Effector CD8-positive, alpha-beta T cell (primary cell): Measurements from ENCODE around the gene MAP4K2.

ENCODE experiments used
- DNase-seq: peaks from one replicate; lab custom pipeline; 2025; lab: John Stamatoyannopoulos, UW

Gene MAP4K2

DNA sequence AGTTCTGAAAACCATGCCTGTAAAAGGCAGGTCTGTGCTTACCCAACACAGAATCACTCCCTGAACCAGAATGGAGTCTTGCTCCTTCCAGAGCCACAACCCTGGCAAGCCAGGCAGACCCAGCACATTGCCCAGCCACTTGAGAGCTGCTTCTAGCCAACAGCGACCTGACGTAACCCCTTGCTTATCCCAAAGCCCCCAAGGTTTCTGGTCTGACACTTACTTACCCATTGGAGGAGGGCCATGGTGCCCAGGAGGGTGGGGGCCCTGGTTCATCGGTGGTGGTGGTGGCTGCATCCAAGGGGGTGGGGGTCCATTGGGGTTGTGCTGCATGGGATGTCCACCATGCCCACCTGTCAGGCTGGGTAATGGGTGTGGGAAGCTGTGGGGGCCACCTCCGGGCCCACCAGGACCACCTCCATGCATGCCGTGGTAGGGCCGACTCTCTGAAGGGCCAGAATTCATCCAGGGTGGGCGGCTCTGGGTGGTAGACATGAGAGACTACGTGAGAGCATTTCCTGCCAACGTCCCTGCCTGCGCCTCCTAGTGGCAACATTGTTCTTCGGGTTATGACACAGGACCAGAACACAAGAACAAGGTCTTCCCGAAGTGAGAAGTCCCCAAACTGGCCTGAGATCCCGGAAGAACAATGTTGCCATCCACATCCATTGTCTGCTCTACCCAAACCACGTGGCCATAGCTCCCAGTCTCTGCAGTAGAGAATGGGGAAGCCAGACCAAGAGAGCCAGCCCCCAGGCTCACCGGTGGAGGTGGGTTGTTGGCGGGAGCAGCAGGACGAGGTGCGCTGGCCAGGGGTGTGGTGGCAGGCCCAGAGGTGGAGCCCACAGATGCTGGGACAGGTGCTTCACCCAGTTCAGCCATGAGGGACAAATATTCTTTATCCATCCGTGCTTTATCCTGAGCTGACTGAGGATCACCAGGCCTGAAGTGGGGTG, 35.4 kb downstream of the MAP4K2 start:
- DNase-seq = peak; percentile 79

DNA sequence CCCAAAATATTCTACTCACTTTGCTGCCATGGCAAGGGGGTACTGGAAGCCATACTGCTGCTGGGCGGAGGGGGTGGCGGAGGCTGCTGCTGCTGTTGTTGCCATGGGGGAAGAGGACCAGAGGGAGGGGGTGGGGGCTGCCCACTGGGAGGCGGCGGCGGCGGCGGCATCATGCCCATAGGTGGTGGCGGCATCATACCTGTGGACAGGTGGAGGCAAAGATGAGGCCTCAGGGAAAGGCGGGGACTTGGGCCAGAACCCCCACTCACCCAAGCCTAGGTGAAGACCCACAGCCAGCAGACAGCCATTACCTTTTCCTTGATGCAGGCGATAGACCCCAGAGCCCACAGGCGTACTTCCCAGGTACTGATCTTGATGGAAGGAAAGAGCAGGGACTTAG, 36.1 kb downstream of the MAP4K2 start:
- no peak for DNase-seq

DNA sequence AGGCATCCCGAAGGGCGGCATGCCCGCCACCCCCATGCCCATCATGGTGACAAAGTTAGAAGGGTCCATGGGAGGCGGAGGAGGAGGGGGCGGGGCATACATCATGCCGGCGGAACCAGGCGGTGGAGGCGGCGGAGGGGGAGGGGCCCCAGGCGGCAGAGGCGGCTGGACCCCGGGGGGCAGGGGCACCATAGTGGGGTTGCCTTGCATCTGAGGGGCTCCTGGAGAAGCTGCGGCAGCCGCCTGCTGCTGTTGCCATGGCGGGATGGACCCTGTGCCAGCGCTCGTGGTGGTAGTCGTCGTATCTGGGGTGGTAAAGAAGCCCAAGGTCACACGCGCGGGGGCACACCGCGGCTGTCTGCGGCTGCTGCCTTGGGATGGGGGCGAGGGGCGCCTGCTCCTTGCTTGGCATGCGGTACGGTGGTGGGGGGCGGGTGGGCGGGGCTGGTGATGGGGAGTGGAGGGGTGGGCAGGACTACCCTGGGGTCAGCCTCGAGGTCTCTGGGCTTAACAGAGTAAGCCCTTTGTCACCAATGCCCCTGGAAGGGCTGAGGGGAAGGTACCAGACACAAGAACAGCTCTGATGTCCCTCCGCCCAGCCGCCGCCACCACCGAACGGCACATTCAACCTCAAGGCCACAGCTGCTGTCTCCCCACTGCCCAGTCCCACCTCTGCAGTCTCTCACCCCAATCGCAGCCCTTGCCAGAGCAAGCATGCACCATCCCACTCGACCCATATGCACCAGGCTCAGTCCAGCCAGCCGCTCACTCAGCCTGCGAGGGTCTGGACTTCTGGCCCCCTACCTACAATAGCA, 37.0 kb downstream of the MAP4K2 start:
- DNase-seq = no peak

DNA sequence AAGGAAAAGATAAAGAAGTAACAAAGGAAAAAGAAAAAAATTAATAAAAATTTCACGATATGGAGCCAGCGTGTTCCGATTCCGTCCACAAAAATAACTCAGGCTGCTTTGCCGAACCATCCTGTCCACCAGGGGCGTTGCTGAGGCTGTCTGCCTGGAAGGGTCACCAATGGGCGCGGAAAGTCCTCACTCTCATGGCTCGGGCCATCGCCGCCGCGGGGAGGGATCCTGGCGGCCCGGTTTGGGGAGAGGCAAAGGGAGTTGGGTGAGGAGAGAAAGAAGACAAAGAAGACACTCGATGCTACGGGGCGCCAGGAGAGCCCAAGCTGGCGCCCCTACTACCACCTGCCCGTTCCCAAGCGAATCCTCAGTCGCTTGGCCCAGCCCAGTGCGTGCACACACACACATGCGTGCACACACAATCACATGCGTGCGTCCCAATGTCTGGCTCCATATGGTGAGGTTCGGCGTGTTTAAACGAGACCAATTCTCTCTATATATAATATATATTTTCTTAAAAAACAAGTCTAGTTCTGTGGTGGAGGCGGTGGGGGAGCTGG, 37.6 kb downstream of the MAP4K2 start:
- no peak for DNase-seq

DNA sequence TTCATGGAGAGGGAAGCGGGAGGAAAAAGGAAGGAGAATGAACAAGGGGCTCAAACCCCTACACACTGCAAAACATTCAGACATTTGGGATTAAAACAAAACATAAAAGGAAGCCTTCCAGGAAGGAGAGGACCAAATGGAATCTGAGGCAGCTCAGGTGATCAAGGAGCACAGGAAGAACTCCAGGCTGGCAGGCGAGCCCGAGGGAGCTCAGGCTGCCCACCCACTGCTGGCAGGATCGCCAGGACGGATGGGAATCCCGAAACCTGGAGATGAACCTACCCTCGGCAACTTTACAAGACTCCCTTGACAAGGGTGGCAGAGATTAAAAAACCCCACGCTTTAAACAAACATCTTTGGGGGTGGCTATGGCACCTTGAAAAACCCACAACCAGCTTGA, 38.3 kb downstream of the MAP4K2 start:
- no peak for DNase-seq

DNA sequence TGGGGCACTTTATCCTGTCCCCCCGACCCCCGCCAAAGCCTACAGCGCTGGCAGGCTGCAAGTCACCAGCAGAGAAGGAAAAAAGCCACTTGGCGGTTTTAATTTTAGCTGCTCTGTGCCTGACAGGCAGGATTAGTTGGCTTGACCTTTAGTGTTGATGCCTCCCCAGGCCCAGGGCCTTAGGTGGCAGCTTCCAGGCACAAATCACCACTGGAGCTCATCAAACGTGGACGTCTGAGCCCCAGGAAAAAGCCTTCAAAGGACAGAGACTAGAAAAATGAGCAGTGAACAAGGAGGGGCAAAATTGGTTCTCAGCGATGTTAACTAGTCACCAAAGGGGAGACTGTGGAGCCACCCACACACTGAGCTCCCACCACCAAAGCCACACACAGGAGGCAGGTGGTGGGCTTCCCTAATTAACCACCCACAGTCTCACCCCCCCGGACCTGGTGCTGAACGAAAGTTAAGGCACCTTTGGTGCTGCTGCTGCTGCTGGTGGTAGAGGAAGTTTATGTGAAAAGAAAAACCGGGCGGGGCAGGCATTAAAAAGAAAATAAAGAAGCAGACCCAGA, 38.9 kb downstream of the MAP4K2 start:
- peak; percentile 58 for DNase-seq

DNA sequence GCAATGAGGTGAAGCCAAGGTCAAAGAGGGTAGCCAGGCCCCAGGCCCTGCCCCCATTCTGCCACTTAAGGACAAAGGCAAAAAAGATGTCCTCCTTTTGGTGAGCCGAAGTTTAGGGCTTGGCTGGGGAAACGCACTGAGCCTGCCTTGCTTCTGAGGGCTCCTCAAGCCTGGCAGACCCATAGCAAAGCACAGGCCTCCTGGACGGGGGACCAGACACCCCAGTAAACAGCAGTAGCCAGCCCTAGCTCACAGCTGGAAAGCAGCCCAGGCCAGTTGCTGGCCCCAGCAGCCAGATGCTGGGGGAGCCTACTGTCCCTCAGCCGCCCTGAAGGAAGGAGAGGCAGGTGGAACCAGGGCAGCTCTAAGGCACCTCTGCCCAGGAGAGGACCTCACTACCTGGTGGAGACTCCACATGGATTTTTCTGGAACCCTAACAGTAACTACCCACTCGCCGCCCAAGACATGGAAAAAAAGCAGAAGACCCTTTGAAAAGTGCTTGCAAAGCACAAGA, 39.4 kb downstream of the MAP4K2 start:
- no peak for DNase-seq

DNA sequence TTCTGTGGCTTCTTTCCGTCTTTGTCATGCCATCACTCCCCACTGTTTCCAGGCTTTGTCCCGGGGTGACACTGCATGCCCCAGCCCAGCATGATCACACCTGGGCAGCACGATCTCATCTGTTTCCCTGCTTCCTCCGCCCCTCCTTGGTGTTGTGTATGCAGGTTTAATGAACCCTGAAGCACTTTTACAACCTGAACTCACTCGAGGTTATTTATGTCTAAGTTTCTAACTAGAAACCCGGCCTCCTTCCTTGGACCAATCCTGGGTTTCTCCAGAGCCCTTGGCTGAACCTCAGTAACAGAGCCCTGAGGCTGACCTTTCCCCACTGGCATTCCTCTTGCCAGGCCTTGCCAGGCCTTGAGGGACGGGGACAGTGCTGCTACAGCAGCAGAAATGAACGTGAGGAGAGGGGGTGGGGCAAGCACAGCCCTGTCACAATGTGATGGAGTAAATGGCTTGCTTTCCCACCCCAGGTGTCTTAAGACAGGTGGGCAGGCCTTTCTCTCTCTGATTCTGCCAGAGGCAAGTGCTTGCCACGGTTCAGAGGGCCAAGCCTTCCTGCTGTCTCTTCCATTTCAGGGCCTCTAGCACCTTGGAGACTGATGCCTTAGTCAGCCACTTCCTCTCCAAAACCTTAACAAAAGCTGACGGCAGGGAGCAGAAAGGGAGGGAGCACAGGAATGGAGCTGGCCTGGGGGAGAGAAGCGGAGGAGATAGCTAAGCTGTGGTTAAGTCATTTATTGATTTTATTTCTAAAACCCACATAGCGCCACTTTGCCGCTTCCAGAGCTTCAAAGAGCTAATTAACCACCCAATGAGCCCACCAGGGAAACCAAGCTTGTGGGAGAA, 40.1 kb downstream of the MAP4K2 start:
- no peak for DNase-seq

DNA sequence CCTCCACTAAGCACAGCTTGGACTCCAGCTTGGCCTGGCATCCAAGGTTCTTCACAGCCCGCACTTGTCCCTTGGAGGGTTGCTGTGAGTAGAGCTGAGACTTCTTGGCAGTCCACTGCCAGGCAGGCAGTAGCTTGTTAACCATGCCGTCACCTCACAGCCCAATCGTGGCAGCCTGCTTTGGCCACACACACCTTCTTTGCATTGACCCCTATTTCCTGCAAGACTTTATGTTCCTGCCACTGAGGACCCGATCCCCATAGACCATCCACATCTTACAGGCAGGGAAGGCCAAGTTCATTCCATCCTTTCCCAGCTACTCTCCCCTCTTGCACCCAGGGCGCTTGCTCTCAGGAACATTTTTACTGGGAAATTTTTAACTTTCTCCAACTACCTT, 40.7 kb downstream of the MAP4K2 start:
- DNase-seq = no peak

DNA sequence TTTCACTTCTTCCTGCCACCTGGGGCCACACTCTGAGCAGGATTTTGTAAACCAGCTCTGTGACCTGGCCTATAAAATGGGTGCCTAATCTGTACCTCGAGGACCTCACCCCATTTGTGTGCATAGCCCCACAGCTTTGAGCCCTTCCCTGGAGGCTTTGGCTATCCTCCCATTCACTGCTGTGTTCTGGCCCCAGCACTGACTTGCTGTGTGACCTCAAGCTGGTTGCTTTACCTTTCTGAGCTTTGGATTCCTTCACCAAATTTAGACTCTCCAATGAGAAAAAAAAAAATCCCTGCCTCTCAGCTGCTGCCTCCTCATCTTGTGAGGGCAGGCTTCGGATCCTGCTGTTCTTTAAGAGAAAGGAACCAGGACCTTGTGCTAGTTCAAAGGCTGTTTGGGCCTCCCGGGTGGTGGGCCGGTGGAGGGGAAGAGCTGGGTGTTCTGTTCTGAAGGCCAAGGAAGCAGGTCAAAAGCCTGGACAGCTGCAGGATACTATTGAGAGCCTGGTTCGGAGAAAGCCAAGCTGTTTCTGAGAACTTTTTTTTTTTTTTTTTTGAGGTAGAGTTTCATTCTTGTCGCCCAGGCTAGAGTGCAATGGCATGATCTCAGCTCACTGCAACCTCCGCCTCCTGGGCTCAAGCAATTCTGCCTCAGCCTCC, 42.1 kb downstream of the MAP4K2 start:
- DNase-seq = no peak

DNA sequence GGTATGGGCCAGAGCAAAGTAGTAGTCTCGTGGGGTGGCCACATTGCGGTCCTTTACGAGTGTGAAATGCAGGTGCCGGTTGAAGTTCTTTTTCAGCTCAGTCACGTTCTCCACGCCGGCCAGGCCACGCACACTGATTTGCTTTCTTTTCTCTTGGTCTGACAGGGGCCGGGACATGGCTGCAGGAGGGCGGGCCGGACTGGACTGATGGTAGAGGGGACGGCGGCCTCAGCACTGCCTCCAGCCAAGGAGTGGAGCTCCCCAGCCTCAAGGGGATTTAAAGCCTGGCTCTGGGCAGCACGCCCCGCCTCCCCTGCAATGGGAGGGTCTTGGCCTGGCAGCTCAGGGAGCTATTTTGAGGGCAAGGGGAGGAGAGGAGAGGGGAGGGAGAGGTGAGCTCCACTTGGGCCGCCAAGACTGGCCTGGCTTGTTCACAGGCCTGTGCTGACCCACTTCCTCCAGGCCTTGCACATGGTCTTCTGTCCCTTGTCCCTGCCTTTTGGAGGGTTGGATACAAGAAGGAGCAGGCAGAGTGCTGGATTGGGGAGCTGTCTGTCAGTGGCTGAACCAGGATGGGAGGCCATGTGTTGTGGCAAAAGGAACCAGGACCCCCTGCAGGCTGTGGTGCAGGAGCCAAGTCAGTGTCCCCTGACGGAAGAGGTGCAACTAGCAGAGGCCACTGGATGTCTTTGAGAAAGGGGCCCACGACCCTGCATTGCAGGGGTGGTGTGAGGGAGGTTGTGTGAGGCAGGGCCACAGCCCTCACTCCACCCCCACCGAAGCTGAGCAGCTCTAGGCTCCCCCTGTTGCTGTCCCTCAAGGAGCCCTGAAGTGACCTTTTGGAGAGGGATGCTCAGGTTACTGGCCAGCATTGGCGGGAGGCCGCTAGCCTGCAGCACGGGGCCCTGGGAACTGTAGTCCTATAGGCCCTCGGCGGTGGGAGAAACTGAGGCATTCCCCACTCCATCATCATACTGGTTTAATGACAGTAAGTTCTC, 43.0 kb downstream of the MAP4K2 start, which contains the start of gene PYGM:
Gene PYGM (minus strand): TSS at position 253 of the 998 bp plus-strand sequence. CDS start 76 bp downstream, at position 177.
- no peak for DNase-seq

DNA sequence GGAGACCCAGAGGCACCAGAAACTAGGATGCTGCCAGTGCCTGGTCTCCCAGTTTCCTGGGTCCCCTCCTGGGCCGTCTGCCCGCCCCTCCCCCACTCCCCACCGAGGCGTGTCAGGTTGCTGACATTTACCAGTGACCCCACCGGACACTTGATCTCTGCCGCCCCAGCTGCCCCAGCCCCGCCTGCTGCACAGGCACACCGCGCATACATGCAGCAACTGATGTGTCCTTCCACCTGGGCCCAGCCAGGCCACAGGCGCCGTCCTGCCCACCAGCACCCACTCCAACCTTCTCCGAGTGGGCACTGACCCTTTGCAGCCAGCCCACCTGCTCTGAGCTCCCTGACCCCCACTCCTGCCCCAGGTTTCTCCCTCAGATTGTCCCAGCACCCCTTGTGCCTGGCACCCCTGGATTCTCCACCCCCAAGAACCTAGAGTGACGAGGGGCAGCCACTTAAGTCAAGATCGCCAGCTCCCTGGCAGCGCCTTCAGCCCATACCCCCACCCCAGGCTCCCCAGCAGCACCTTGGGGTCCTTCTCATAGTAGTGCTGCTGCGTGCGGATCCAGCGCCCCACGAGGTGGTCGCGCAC, 43.8 kb downstream of the MAP4K2 start:
- no peak for DNase-seq

DNA sequence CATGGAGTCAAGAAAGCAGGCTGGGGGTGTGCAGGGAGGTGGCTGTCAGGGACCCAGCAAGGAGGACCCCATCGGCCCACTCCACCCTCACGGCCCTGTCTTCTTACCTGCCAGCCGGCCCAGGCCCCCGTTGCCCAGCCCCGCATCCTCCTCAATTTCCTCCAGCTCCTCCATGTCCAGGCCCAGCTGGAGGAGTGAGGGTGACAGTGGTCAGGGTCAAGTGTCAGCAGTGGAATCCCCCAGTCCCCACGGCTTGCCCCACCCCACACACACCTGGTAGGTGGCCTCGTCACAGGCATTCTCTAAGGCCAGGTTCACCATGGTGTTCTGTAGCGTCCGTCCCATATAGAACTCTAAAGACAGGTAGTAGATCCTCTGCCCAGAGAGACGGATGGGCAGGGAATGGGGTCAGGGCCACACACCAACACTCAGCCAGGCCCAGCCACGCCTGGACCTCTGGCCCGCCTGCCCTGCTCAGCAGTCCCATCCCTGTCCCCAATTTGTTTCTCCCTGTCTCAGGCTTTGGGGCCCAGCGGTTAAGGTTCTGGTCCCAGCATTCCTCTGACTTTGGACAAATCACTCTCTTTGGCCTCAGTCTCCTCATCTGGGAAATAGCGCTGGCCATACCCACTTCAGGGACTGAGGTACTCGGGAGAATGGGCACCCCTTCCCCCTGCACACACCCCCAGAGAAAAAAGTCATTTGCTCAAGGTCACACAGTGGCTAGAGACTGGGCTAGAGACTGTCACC, 44.5 kb downstream of the MAP4K2 start:
- no peak for DNase-seq

DNA sequence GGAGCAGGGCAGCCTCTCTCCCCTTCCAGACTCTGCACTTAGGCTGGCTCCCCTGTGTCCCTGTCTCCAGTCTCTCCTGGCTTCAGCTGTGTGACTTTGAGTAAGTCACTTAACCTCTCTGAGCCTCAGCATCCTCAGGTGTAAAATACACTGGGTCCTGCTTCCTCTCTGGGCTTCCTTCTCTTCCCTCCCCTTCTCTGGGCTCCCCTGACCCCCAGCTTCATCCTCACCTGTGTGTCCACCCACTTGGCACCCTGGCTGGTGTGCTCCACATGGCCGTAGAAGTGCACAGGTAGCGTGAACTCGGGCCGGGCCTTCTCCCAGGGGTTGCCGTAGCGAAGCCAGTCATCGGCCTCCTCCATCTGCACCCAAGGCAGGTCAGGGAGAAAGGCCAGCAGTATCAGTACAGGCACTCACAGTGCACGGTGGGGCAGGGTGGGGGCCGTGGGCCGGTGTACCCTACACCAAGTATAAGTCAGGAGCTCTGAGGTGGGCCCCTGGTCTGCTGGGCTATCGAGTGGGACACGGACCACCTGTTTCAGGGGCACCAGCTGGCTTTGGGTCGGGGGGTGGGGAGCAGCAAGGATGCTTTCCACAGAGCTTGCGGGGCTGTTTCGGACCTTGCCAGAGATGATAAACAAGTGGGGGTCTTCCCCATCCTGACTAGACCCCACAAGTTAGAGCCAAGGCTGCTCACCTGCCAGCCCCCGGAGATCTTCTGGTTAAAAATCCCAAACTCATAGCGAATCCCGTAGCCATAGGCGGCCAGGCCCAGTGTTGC, 45.3 kb downstream of the MAP4K2 start:
- no peak for DNase-seq

DNA sequence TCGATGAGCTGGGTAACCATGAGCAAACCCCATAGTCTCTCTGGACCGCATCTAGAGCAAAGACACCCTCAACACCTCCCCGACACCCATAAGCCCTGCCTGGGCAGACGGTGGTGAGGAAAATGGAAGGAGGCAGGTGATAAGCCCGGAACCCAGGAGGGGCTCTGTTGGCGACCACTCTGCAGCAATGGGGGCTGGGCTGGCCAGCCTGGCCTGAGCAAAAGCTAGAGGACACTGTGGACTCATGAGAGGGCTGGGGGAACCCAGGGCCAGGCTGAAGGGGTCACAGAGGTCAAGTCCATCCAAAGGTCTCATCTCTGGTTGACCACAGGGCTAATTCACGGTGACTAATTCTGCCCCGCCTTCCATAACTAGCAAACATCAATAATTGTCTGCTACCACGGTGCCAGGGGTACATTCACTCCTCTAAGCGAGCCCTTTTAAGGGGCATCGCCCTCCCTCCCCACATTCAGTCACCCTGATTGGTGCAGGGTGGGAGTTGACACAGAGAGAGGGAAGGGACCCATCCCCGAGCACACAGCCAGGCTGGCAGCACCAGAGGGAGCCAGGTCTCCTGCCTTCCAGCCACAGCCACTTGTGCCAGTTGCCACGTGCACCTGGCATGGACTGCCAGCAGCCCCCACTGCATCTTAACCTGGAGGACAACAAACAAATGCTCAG, 47.2 kb downstream of the MAP4K2 start:
- no peak for DNase-seq

DNA sequence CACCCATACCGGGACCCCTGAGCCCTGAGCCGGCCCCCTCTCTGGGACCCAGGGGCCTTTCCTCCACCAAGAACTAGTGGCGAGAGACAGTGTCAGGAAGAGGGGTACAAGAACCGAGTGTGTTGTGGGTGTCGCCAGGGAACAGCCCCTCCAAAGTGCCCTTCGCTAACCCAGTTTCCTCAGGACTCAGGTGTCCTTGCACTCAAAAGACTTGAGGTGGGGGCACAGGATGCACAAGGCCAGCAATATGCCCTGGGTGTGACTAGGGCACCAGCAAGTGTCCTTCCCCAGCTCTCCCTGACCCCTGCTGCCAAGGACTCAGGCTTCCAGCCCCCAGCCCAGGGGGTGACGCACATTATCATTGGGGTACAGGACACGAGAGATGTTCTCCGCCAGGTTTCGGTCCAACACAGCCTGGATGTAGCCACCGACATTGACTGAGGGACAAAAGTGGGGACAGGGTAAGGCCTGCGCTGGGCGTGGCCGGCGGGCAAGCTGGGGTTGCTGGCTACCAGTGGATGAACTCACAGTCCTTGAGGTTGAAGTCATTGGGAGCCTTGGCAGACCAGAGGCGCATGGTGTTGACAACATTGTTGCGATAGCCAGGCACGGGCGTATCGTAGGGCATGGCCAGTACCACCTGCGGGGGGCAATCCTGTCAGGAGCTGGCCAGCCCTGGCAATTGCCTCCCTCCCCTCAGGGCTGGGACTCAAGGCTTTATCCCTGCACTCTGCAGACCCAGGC, 47.9 kb downstream of the MAP4K2 start:
- no peak for DNase-seq
